ENCODE data around the gene GIMAP1.
A peak's percentile ranks its signal among the peaks of the same experiment; 100 is the strongest.

Gene GIMAP1

GRCh38 chr7:150735596-150736358 is 19.4 kb downstream of the GIMAP1 start:
- no peak for FAIRE-seq
- DNase-seq (ENCODE audit: insufficient read length, low spot score) = no peak
- no peak for TF ChIP-seq CTCF (IDR thresholded peaks at IDR 0.05; ENCODE audit: insufficient read depth, missing control alignments)

GRCh38 chr7:150736864-150737263 is 20.5 kb downstream of the GIMAP1 start:
- no peak for DNase-seq (ENCODE audit: insufficient read length, low spot score)
- FAIRE-seq = no peak
- TF ChIP-seq CTCF (IDR thresholded peaks at IDR 0.05; ENCODE audit: insufficient read depth, missing control alignments) = no peak

- TF ChIP-seq CTCF (IDR thresholded peaks at IDR 0.05; ENCODE audit: insufficient read depth, missing control alignments) = no peak
- DNase-seq (ENCODE audit: insufficient read length, low spot score) (no peak), FAIRE-seq (no peak)
Measured at GRCh38 chr7:150737265-150738055, 21.0 kb downstream of the GIMAP1 start, which contains the start of gene GIMAP5. Gene GIMAP5 (plus strand): TSS chr7:150737418. CDS start chr7:150740885, 3,467 bp downstream.

GRCh38 chr7:150738092-150738491 is 21.7 kb downstream of the GIMAP1 start:
- FAIRE-seq (no peak), DNase-seq (ENCODE audit: insufficient read length, low spot score) (no peak)
- TF ChIP-seq CTCF (IDR thresholded peaks at IDR 0.05; ENCODE audit: insufficient read depth, missing control alignments) = no peak

- FAIRE-seq = no peak
- DNase-seq (ENCODE audit: insufficient read length, low spot score) = no peak
Measured at GRCh38 chr7:150738591-150739001, 22.2 kb downstream of the GIMAP1 start.

GRCh38 chr7:150739033-150739432 is 22.6 kb downstream of the GIMAP1 start:
- FAIRE-seq = no peak
- TF ChIP-seq CTCF (IDR thresholded peaks at IDR 0.05; ENCODE audit: insufficient read depth, missing control alignments) = peak; percentile 10
- DNase-seq (ENCODE audit: insufficient read length, low spot score) = no peak

More at GRCh38 chr7:150738591-150739001, 22.2 kb downstream of the GIMAP1 start:
- TF ChIP-seq CTCF (IDR thresholded peaks at IDR 0.05; ENCODE audit: insufficient read depth, missing control alignments) = no peak

Data from D721Med (cell line).